ENCODE data around the gene CLSTN2. TPM values are rescaled to one million over a fixed set of nuclear protein-coding genes. Genes with fewer than 3 reads are reported as not detected.

The CLSTN2 gene
- total RNA-seq, 1 experiment from 2014 or later = 0.07 TPM

- TF ChIP-seq, protein P1, sequence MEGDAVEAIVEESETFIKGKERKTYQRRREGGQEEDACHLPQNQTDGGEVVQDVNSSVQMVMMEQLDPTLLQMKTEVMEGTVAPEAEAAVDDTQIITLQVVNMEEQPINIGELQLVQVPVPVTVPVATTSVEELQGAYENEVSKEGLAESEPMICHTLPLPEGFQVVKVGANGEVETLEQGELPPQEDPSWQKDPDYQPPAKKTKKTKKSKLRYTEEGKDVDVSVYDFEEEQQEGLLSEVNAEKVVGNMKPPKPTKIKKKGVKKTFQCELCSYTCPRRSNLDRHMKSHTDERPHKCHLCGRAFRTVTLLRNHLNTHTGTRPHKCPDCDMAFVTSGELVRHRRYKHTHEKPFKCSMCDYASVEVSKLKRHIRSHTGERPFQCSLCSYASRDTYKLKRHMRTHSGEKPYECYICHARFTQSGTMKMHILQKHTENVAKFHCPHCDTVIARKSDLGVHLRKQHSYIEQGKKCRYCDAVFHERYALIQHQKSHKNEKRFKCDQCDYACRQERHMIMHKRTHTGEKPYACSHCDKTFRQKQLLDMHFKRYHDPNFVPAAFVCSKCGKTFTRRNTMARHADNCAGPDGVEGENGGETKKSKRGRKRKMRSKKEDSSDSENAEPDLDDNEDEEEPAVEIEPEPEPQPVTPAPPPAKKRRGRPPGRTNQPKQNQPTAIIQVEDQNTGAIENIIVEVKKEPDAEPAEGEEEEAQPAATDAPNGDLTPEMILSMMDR (IDR thresholded peaks at IDR 0.05; ENCODE audit: unreplicated experiment) = no peak
- DNase-seq = no peak
- peaks cover 89% of the 10 kb centered on the region for H3K27me3 Mint-ChIP-seq (ENCODE audit: unreplicated experiment)
- intact Hi-C loops (cut with micrococcal nuclease; ENCODE audit: unreplicated experiment) = no loop called here
- CTCF ChIA-PET = no interaction called here
- no peaks in the 10 kb centered on the region for H3K4me1 Mint-ChIP-seq (ENCODE audit: low read depth, unreplicated experiment)
- no peak overlapping the region for H3K4me3 Mint-ChIP-seq (ENCODE audit: low read depth, unreplicated experiment)
- no peak overlapping the region for H3K27ac Mint-ChIP-seq (ENCODE audit: unreplicated experiment)
- H3K36me3 Mint-ChIP-seq (ENCODE audit: insufficient read depth, unreplicated experiment) = no peaks in the 10 kb centered on the region
- no peaks in the 10 kb centered on the region for H3K9me3 Mint-ChIP-seq (ENCODE audit: low read depth, unreplicated experiment)
- BruUV-seq (replicated peaks) = no TSS peak
These were observed 86.3 kb downstream of the CLSTN2 start for GRCh38 chr3:140021269-140021668.

GRCh38 chr3:140022066-140022770, 87.2 kb downstream of the CLSTN2 start:
- BruUV-seq (replicated peaks) = no TSS peak
- peaks cover 95% of the 10 kb centered on the region for H3K27me3 Mint-ChIP-seq (ENCODE audit: unreplicated experiment)
- CTCF ChIA-PET = no interaction called here
- TF ChIP-seq, protein P1 (IDR thresholded peaks at IDR 0.05; ENCODE audit: unreplicated experiment) = no peak
- intact Hi-C loops (cut with micrococcal nuclease; ENCODE audit: unreplicated experiment) = no loop called here
- no peaks in the 10 kb centered on the region for H3K9me3 Mint-ChIP-seq (ENCODE audit: low read depth, unreplicated experiment)
- no peak for DNase-seq
- no peaks in the 10 kb centered on the region for H3K36me3 Mint-ChIP-seq (ENCODE audit: insufficient read depth, unreplicated experiment)
- H3K4me3 Mint-ChIP-seq (ENCODE audit: low read depth, unreplicated experiment) = no peak overlapping the region
- no peak overlapping the region for H3K27ac Mint-ChIP-seq (ENCODE audit: unreplicated experiment)
- no peaks in the 10 kb centered on the region for H3K4me1 Mint-ChIP-seq (ENCODE audit: low read depth, unreplicated experiment)

DNA sequence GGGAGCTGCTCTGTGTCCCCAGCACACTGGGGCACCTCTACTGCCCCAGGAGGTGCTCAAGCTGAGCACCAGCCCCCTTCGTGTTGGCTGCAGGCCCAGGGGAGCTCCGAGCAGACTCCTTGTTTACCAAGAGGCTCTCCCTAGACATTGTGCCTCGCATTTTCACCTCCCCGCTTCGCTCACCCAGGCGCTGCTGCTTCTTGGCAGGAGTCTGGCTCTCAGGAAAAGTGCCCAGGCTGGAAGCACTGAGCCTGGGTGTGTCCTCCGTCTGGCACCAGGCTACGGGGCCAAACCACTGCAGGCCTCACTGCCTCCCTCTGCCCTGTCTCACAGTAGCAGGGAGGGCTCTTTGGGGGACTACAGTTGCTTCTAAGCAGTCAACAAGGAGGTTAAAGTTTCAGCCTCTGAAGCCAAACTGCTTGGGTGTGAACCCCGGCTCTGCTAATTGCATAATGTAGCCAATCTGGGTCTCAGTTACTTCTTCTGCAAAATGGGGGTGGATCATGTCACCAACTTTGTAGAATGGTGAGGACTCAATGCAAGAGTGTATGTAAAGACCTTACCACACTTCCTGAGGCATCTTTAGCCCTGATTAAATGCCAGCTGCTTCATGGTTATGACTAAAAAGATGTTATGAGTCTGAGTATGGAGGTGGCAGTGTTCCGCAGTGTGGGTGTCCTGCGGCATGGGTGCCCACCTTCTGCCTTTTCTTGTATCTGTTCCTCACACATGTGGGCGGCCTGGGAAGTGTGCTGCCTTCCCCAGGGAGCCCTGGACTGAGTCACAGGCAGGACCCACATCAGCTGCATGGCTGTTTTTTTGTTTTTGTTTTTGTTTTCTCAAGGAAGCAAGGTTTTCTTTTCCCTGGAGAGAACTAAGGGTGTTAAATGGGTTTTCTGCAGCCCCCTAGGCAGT, 88.9 kb downstream of the CLSTN2 start:
- TF ChIP-seq, protein P1 (IDR thresholded peaks at IDR 0.05; ENCODE audit: unreplicated experiment) = no peak
- no TSS peak for BruUV-seq (replicated peaks)
- CTCF ChIA-PET = no interaction called here
- H3K4me3 Mint-ChIP-seq (ENCODE audit: low read depth, unreplicated experiment) = no peak overlapping the region
- intact Hi-C loops (cut with micrococcal nuclease; ENCODE audit: unreplicated experiment) = no loop called here
- no peaks in the 10 kb centered on the region for H3K36me3 Mint-ChIP-seq (ENCODE audit: insufficient read depth, unreplicated experiment)
- H3K9me3 Mint-ChIP-seq (ENCODE audit: low read depth, unreplicated experiment) = no peaks in the 10 kb centered on the region
- no peak for DNase-seq
- H3K4me1 Mint-ChIP-seq (ENCODE audit: low read depth, unreplicated experiment) = no peaks in the 10 kb centered on the region
- no peak overlapping the region for H3K27ac Mint-ChIP-seq (ENCODE audit: unreplicated experiment)
- H3K27me3 Mint-ChIP-seq (ENCODE audit: unreplicated experiment) = peaks cover 95% of the 10 kb centered on the region

- H3K36me3 Mint-ChIP-seq (ENCODE audit: insufficient read depth, unreplicated experiment) = no peaks in the 10 kb centered on the region
- H3K27me3 Mint-ChIP-seq (ENCODE audit: unreplicated experiment) = peaks cover 70% of the 10 kb centered on the region
- no peak overlapping the region for H3K4me3 Mint-ChIP-seq (ENCODE audit: low read depth, unreplicated experiment)
- H3K4me1 Mint-ChIP-seq (ENCODE audit: low read depth, unreplicated experiment) = no peaks in the 10 kb centered on the region
- TF ChIP-seq, protein P1 (IDR thresholded peaks at IDR 0.05; ENCODE audit: unreplicated experiment) = no peak
- BruUV-seq (replicated peaks) = no TSS peak
- DNase-seq = no peak
- CTCF ChIA-PET = no interaction called here
- intact Hi-C loops (cut with micrococcal nuclease; ENCODE audit: unreplicated experiment) = no loop called here
- H3K27ac Mint-ChIP-seq (ENCODE audit: unreplicated experiment) = no peak overlapping the region
- H3K9me3 Mint-ChIP-seq (ENCODE audit: low read depth, unreplicated experiment) = no peaks in the 10 kb centered on the region
These were observed 96.2 kb downstream of the CLSTN2 start for GRCh38 chr3:140031170-140031569.
